IMR-90 (cell line): ENCODE data around the gene DIP2C. TPM values are rescaled to one million over a fixed set of nuclear protein-coding genes. Genes with fewer than 3 reads are reported as not detected.

ENCODE experiments used
- ATAC-seq: fragments of 200-7000 bp; cut with Tn5 transposase; 2 replicates; pipeline ENCODE4 v1.9.1; 2020; ENCODE audit warnings: low read depth, mild to moderate bottlenecking, moderate library complexity
- BruUV-seq: library from RNA; stranded (reverse); fragments of 400-500 nt; replicated peaks from 2 replicates; lab custom pipeline; 2021; lab: Mats Ljungman, UMichigan
- CTCF ChIA-PET: fragments of 300-600 bp; formaldehyde crosslinking; extraction: SDS; loops from one replicate; lab custom pipeline; 2021; ENCODE audit warnings: antibody characterized with exemption; lab: Yijun Ruan, JAX
- POLR2A ChIA-PET: fragments of 300-600 bp; sonication (Branson Sonifier 250); formaldehyde crosslinking; loops from one replicate; lab custom pipeline; 2022; ENCODE audit warnings: antibody characterized with exemption; ENCODE audit not compliant: unreplicated experiment; lab: Charles Lee
- DNase-seq: peaks from one replicate; pipeline ENCODE4 v3.0.0; 2013
- H2AFZ ChIP-seq: replicated peaks from 2 replicates; pipeline ENCODE3; 2013; ENCODE audit warnings: low read length, mild to moderate bottlenecking; ENCODE audit not compliant: poor library complexity
- H2AK5ac ChIP-seq: 2 replicates; pipeline ENCODE4 v1.6.1; 2013; ENCODE audit warnings: low read depth, low read length, inconsistent platforms
- H2AK9ac ChIP-seq: replicated peaks from 2 replicates; pipeline ENCODE3; 2013; ENCODE audit warnings: mild to moderate bottlenecking, low read depth, low read length, moderate library complexity; ENCODE audit not compliant: poor library complexity
- H2BK120ac ChIP-seq: 2 replicates; pipeline ENCODE4 v1.6.1; 2013; ENCODE audit warnings: low read depth, low read length, inconsistent platforms
- H2BK15ac ChIP-seq: 3 replicates; pipeline ENCODE4 v1.6.1; 2013; ENCODE audit warnings: low read depth, low read length, inconsistent platforms
- H2BK20ac ChIP-seq: 2 replicates; pipeline ENCODE4 v1.6.1; 2013; ENCODE audit warnings: low read depth, mild to moderate bottlenecking, inconsistent platforms, low read length, moderate library complexity
- H2BK5ac ChIP-seq: 2 replicates; pipeline ENCODE4 v1.6.1; 2013; ENCODE audit warnings: mild to moderate bottlenecking, low read depth, low read length, inconsistent platforms; ENCODE audit not compliant: poor library complexity, severe bottlenecking
- H3K14ac ChIP-seq: replicated peaks from 2 replicates; pipeline ENCODE4 v1.6.1; 2013; ENCODE audit warnings: low read depth, low read length, inconsistent platforms
- H3K18ac ChIP-seq: 2 replicates; pipeline ENCODE4 v1.6.1; 2013; ENCODE audit warnings: low read depth, low read length, control low read depth
- H3K23ac ChIP-seq: 2 replicates; pipeline ENCODE4 v1.6.1; 2013; ENCODE audit warnings: low read depth, low read length, inconsistent platforms
- H3K27ac ChIP-seq: 2 replicates; pipeline ENCODE4 v1.5.1; 2013; ENCODE audit warnings: mild to moderate bottlenecking, control low read depth, low read length; ENCODE audit not compliant: insufficient read depth
- H3K27me3 ChIP-seq: 2 replicates; pipeline ENCODE4 v1.6.1; 2013; ENCODE audit warnings: low read length; ENCODE audit not compliant: control insufficient read depth, insufficient read depth
- H3K36me3 ChIP-seq: 2 replicates; pipeline ENCODE4 v1.6.1; 2013; ENCODE audit warnings: low read length, mixed read lengths; ENCODE audit not compliant: control insufficient read depth, insufficient read depth
- H3K4ac ChIP-seq: 2 replicates; pipeline ENCODE4 v1.6.1; 2013; ENCODE audit warnings: low read depth, low read length, inconsistent platforms
- H3K4me1 ChIP-seq: 2 replicates; pipeline ENCODE4 v1.6.1; 2013; ENCODE audit warnings: low read length, mixed read lengths; ENCODE audit not compliant: control insufficient read depth, insufficient read depth
- H3K4me2 ChIP-seq: 2 replicates; pipeline ENCODE4 v1.6.1; 2013; ENCODE audit warnings: low read depth, mild to moderate bottlenecking, control low read depth, low read length, moderate library complexity
- H3K4me3 ChIP-seq: 2 replicates; pipeline ENCODE4 v1.5.1; 2013; ENCODE audit warnings: low read depth, mild to moderate bottlenecking, control low read depth, low read length, moderate library complexity; ENCODE audit not compliant: insufficient read depth
- H3K56ac ChIP-seq: 2 replicates; pipeline ENCODE4 v1.6.1; 2013; ENCODE audit warnings: low read length, inconsistent platforms; ENCODE audit not compliant: insufficient read depth; ENCODE audit errors: extremely low read depth
- H3K79me1 ChIP-seq, 2 experiments: 2 replicates each; pipeline ENCODE4 v1.6.1; 2013; ENCODE audit warnings: low read length in 2 of 2, inconsistent platforms in 1 of 2, low read depth in 1 of 2
- H3K9ac ChIP-seq: 2 replicates; pipeline ENCODE4 v1.6.1; 2013; ENCODE audit warnings: low read depth, low read length, control low read depth
- H3K9me1 ChIP-seq: 2 replicates; pipeline ENCODE4 v1.6.1; 2013; ENCODE audit warnings: low read length, inconsistent platforms; ENCODE audit not compliant: insufficient read depth
- H3K9me3 ChIP-seq: 2 replicates; pipeline ENCODE4 v1.6.1; 2013; ENCODE audit warnings: low read length; ENCODE audit not compliant: control insufficient read depth, insufficient read depth
- H4K20me1 ChIP-seq: 2 replicates; pipeline ENCODE4 v1.6.1; 2013; ENCODE audit warnings: low read length, inconsistent platforms; ENCODE audit not compliant: insufficient read depth
- H4K5ac ChIP-seq: 2 replicates; pipeline ENCODE4 v1.6.1; 2013; ENCODE audit warnings: mild to moderate bottlenecking, low read depth, low read length, control low read depth
- H4K8ac ChIP-seq, 2 experiments: 2 replicates each; pipeline ENCODE4 v1.6.1; 2013; ENCODE audit warnings: low read depth in 2 of 2, low read length in 2 of 2, control low read depth in 1 of 2, inconsistent platforms in 1 of 2
- H4K91ac ChIP-seq: 2 replicates; pipeline ENCODE4 v1.6.1; 2013; ENCODE audit warnings: low read depth, low read length, inconsistent platforms; ENCODE audit not compliant: insufficient read depth
- BHLHE40 ChIP-seq: fragments of 150-350 bp; IDR thresholded peaks from 2 replicates; pipeline ENCODE4 v1.6.1; 2016; ENCODE audit warnings: mild to moderate bottlenecking, low read depth, low read length
- CEBPB ChIP-seq: IDR thresholded peaks from 2 replicates; pipeline ENCODE4 v1.6.1; 2012; ENCODE audit warnings: low read depth, low read length, improper control_type of control experiment
- MAFK ChIP-seq: IDR thresholded peaks from 2 replicates; pipeline ENCODE4 v1.6.1; 2012; ENCODE audit warnings: low read depth, low read length, improper control_type of control experiment
- MAZ ChIP-seq: IDR thresholded peaks from 2 replicates; pipeline ENCODE4 v1.6.1; 2012; ENCODE audit warnings: low read depth, mild to moderate bottlenecking, low read length, improper control_type of control experiment, moderate library complexity, borderline replicate concordance
- MXI1 ChIP-seq: IDR thresholded peaks from 2 replicates; pipeline ENCODE4 v1.6.1; 2012; ENCODE audit warnings: low read depth, mild to moderate bottlenecking, low read length, moderate library complexity, borderline replicate concordance
- POLR2A ChIP-seq: IDR thresholded peaks from 2 replicates; pipeline ENCODE4 v1.6.1; 2012; ENCODE audit warnings: mild to moderate bottlenecking, low read depth, low read length
- RCOR1 ChIP-seq: IDR thresholded peaks from 2 replicates; pipeline ENCODE4 v1.6.1; 2012; ENCODE audit warnings: mild to moderate bottlenecking, low read length, improper control_type of control experiment; ENCODE audit not compliant: insufficient replicate concordance
- RFX5 ChIP-seq: IDR thresholded peaks from 2 replicates; pipeline ENCODE4 v1.8.0; 2012; ENCODE audit warnings: low read depth, mild to moderate bottlenecking, low read length, moderate library complexity
- whole genome bisulfite sequencing, 2 experiments: methylation state at CpG; one replicate each; pipeline versions ENCODE4 v1.1.5 to v1.1.7; 2013; ENCODE audit warnings: missing lambda C conversion rate in 2 of 2; ENCODE audit not compliant: insufficient read length in 1 of 2; ENCODE audit errors: extremely low coverage in 2 of 2; 5-methylcytosine and 5-hydroxymethylcytosine counted together
- dilution Hi-C: fragments of 300-500 bp; cut with HindIII; formaldehyde crosslinking; loops from one replicate; pipeline ENCODE4 v1.14.3; 2018; ENCODE audit warnings: low sequenced_read_pairs; ENCODE audit not compliant: unreplicated experiment
- in situ Hi-C: fragments of 300-500 bp; cut with MboI; formaldehyde crosslinking; loops from 3 replicates; pipeline ENCODE4 v1.14.3; 2019; ENCODE audit warnings: low sequenced_read_pairs, inconsistent platforms, mixed read lengths
- intact Hi-C: fragments of 100-400 bp; cut with micrococcal nuclease; formaldehyde crosslinking; loops from 2 replicates; pipeline ENCODE4 v1.10.0; 2022
- polyA plus RNA-seq, 3 experiments: library from polyadenylated mRNA; depleted of rRNA; stranded (reverse); fragments of >200 nt; gene quantifications; 2 replicates each; pipeline ENCODE4 v1.2.3, GENCODE V29; 2012; ENCODE audit warnings: low replicate concordance in 1 of 3
- total RNA-seq: library from RNA; depleted of rRNA; stranded (reverse); fragments of >200 nt; gene quantifications from 2 replicates; pipeline ENCODE4 v1.2.3, GENCODE V29; 2012
- TF ChIP-seq, protein P1 (sequence below): conservative IDR thresholded peaks from 2 replicates; pipeline ENCODE4 v1.5.1; 2012; ENCODE audit warnings: mild to moderate bottlenecking, low read depth, low read length, improper control_type of control experiment
- TF ChIP-seq, protein P2 (sequence below): fragments of 150-350 bp; IDR thresholded peaks from 2 replicates; pipeline ENCODE4 v1.6.1; 2017; ENCODE audit warnings: mild to moderate bottlenecking, antibody characterized with exemption, low read length, low read depth
- TF ChIP-seq, protein P3 (sequence below): fragments of 150-350 bp; IDR thresholded peaks from 2 replicates; pipeline ENCODE4 v1.6.1; 2016; ENCODE audit warnings: low read depth, mild to moderate bottlenecking, low read length, moderate library complexity, borderline replicate concordance

DIP2C gene
- total and polyA plus RNA-seq, 2 of the 4 experiments (the other 2 are of a cell fraction) = 8.6 to 17.3 TPM

DNA sequence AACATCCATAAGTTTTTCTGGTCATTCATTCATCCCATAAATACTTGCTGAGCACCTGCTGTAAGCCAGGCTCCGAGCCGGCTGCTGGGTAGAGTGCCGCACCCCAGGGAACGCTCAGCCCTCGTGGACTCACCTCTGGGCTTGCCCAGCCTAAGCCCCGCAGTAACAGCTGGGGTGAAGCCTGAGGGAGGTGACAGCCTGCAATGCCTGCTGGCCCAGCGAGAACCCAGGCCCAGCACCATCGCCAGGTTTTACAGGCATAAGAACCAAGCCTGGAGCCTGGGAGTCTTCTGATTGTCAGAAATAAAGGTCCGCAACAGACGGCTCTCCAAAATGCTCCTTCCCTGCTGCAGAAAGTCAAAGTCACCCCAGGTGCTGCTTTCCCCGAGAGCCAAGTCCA lies 348.8 kb downstream of the DIP2C start:
- H3K4ac ChIP-seq = no peak overlapping the region
- H2BK5ac ChIP-seq = no peak overlapping the region
- no peak overlapping the region for H3K27ac ChIP-seq
- peaks cover 50% of the 10 kb centered on the region for H3K36me3 ChIP-seq
- no peak overlapping the region for H3K4me2 ChIP-seq
- H4K5ac ChIP-seq = no peak overlapping the region
- H4K20me1 ChIP-seq = peaks cover 11% of the 10 kb centered on the region; the same call in 1 of the 2 replicates
- no peak overlapping the region for H3K23ac ChIP-seq
- H2AK9ac ChIP-seq = no peak overlapping the region
- H3K4me1 ChIP-seq = no peaks in the 10 kb centered on the region; the same call in 1 of the 2 replicates
- peaks cover 13% of the 10 kb centered on the region for H3K9me1 ChIP-seq
- no peak for TF ChIP-seq POLR2A
- TF ChIP-seq, protein P1, sequence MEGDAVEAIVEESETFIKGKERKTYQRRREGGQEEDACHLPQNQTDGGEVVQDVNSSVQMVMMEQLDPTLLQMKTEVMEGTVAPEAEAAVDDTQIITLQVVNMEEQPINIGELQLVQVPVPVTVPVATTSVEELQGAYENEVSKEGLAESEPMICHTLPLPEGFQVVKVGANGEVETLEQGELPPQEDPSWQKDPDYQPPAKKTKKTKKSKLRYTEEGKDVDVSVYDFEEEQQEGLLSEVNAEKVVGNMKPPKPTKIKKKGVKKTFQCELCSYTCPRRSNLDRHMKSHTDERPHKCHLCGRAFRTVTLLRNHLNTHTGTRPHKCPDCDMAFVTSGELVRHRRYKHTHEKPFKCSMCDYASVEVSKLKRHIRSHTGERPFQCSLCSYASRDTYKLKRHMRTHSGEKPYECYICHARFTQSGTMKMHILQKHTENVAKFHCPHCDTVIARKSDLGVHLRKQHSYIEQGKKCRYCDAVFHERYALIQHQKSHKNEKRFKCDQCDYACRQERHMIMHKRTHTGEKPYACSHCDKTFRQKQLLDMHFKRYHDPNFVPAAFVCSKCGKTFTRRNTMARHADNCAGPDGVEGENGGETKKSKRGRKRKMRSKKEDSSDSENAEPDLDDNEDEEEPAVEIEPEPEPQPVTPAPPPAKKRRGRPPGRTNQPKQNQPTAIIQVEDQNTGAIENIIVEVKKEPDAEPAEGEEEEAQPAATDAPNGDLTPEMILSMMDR = no peak
- no peak for TF ChIP-seq MAZ
- no peak for TF ChIP-seq BHLHE40
- TF ChIP-seq, protein P2, sequence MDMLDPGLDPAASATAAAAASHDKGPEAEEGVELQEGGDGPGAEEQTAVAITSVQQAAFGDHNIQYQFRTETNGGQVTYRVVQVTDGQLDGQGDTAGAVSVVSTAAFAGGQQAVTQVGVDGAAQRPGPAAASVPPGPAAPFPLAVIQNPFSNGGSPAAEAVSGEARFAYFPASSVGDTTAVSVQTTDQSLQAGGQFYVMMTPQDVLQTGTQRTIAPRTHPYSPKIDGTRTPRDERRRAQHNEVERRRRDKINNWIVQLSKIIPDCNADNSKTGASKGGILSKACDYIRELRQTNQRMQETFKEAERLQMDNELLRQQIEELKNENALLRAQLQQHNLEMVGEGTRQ = no peak
- TF ChIP-seq, protein P3, sequence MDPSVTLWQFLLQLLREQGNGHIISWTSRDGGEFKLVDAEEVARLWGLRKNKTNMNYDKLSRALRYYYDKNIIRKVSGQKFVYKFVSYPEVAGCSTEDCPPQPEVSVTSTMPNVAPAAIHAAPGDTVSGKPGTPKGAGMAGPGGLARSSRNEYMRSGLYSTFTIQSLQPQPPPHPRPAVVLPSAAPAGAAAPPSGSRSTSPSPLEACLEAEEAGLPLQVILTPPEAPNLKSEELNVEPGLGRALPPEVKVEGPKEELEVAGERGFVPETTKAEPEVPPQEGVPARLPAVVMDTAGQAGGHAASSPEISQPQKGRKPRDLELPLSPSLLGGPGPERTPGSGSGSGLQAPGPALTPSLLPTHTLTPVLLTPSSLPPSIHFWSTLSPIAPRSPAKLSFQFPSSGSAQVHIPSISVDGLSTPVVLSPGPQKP = no peak
- no peak for TF ChIP-seq CEBPB
- TF ChIP-seq RCOR1 = no peak
- TF ChIP-seq MXI1 = no peak
- no peak for TF ChIP-seq MAFK
- TF ChIP-seq RFX5 = no peak
- no peak overlapping the region for H3K9ac ChIP-seq
- no peak overlapping the region for H2BK20ac ChIP-seq
- dilution Hi-C loops (no loop called here), in situ Hi-C loops (no loop called here), intact Hi-C loops (no loop called here)
- ATAC-seq (no peak), DNase-seq (no peak)
- 87% methylated on average over 6 of the region's 11 CpGs; no CpG with 5 or more reads in 1 of the 2 experiments for WGBS, 2 experiments
- no peak overlapping the region for H2BK120ac ChIP-seq
- no peak overlapping the region for H3K4me3 ChIP-seq
- no peak overlapping the region for H4K91ac ChIP-seq
- no peak overlapping the region for H3K18ac ChIP-seq
- H3K27me3 ChIP-seq = no peaks in the 10 kb centered on the region
- no peak overlapping the region for H2BK15ac ChIP-seq
- no TSS peak for BruUV-seq
- H3K9me3 ChIP-seq = no peaks in the 10 kb centered on the region
- H4K8ac ChIP-seq = no peak overlapping the region
- peaks cover 4 to 12% of the 10 kb centered on the region in 2 experiments; a peak in 3 of 4 replicates for H3K79me1 ChIP-seq
- no peak overlapping the region for H2AK5ac ChIP-seq
- no peak overlapping the region for H3K14ac ChIP-seq
- no peak overlapping the region for H2AFZ ChIP-seq
- CTCF ChIA-PET = no interaction called here
- H3K56ac ChIP-seq = no peak overlapping the region
- POLR2A ChIA-PET = no interaction called here
